ENCODE data around the gene ZNF529.
"Not testable (repeated sequence)": the region's sequence is repeated elsewhere in the genome, so short reads cannot be mapped to it uniquely, and the experiment has no call there.

ZNF529 gene

DNA sequence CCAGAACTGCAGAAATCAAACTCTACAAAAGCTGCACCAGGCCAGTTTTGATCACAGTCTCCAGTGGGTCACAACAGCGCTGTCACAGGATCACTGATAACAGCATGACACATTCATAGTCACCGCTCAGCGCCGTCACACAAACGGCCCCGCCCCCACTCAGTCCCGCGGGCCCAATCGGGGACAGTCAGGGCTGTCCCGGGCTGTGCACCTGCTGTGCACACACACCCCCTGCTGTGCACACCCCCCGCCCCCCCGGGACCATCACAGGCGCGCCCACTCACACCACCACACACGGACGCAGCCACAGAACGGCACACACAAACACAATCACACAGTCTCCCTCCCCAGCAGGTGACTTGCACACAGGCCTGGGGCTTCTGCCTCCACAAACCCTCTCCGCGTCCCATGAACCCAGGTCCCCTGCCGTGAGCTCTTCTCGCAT is 31.6 kb upstream of the ZNF529 start:
- Histone ChIP-seq H4K20me1 (ENCODE audit: insufficient read depth, low read length) (no peaks in the 10 kb centered on the region), H3K36me3 (replicated peaks; ENCODE audit: insufficient read depth, low read length) (no peaks in the 10 kb centered on the region), H3K27ac (ENCODE audit: low read length) (no peak overlapping the region), H3F3A (ENCODE audit: insufficient read depth, low read length) (no peaks in the 10 kb centered on the region), H3K9me2 (replicated peaks; ENCODE audit: insufficient read depth, low read length) (no peaks in the 10 kb centered on the region), H3K4me2 (ENCODE audit: low read depth, low read length) (no peak overlapping the region), H3K9me3 (replicated peaks; ENCODE audit: insufficient read depth, low read length) (no peaks in the 10 kb centered on the region), H2AFZ (ENCODE audit: low read length) (no peak overlapping the region), H3K4me3 (ENCODE audit: low read length) (no peak overlapping the region), H3K9ac (ENCODE audit: low read length) (no peak overlapping the region), H3K79me2 (ENCODE audit: low read length) (no peaks in the 10 kb centered on the region), H3K27me3 (replicated peaks; ENCODE audit: insufficient read depth, low read length) (no peaks in the 10 kb centered on the region), H3K4me1 (ENCODE audit: low read length) (no peaks in the 10 kb centered on the region)
- TF ChIP-seq EZH2 (optimal IDR thresholded peaks at IDR 0.05; ENCODE audit: low read depth, low read length) (no peak), CTCF (IDR thresholded peaks at IDR 0.05; ENCODE audit: low read length) (no peak), EZH2phosphoT487 (IDR thresholded peaks at IDR 0.05; ENCODE audit: low read length) (no peak)
- DNase-seq: no peak

- not testable (repeated sequence) for H3K4me2 ChIP-seq (ENCODE audit: low read depth, low read length); H3K36me3 ChIP-seq (replicated peaks; ENCODE audit: insufficient read depth, low read length); H3K9ac ChIP-seq (ENCODE audit: low read length); H3K27me3 ChIP-seq (replicated peaks; ENCODE audit: insufficient read depth, low read length); H4K20me1 ChIP-seq (ENCODE audit: insufficient read depth, low read length); H3K9me3 ChIP-seq (replicated peaks; ENCODE audit: insufficient read depth, low read length); H3K79me2 ChIP-seq (ENCODE audit: low read length); H3K4me3 ChIP-seq (ENCODE audit: low read length); H3F3A ChIP-seq (ENCODE audit: insufficient read depth, low read length); H3K4me1 ChIP-seq (ENCODE audit: low read length); DNase-seq; H2AFZ ChIP-seq (ENCODE audit: low read length); H3K27ac ChIP-seq (ENCODE audit: low read length); H3K9me2 ChIP-seq (replicated peaks; ENCODE audit: insufficient read depth, low read length)
These were observed 29.6 kb upstream of the ZNF529 start for GRCh38 chr19:36602681-36603080.

GRCh38 chr19:36579255-36579654 is 6.2 kb upstream of the ZNF529 start:
- DNase-seq: no peak

More at GRCh38 chr19:36579255-36579654, 6.2 kb upstream of the ZNF529 start:
- H2AFZ ChIP-seq (ENCODE audit: low read length): no peak overlapping the region
- no peaks in the 10 kb centered on the region for H4K20me1 ChIP-seq (ENCODE audit: insufficient read depth, low read length)
- H3K4me3 ChIP-seq (ENCODE audit: low read length): no peak overlapping the region
- no peak overlapping the region for H3K9ac ChIP-seq (ENCODE audit: low read length)
- no peak for TF ChIP-seq CTCF (IDR thresholded peaks at IDR 0.05; ENCODE audit: low read length)
- TF ChIP-seq EZH2phosphoT487 (IDR thresholded peaks at IDR 0.05; ENCODE audit: low read length): no peak
- no peak for TF ChIP-seq EZH2 (optimal IDR thresholded peaks at IDR 0.05; ENCODE audit: low read depth, low read length)
- no peaks in the 10 kb centered on the region for H3K27me3 ChIP-seq (replicated peaks; ENCODE audit: insufficient read depth, low read length)
- no peaks in the 10 kb centered on the region for H3K4me1 ChIP-seq (ENCODE audit: low read length)
- H3K27ac ChIP-seq (ENCODE audit: low read length): no peak overlapping the region
- H3K9me3 ChIP-seq (replicated peaks; ENCODE audit: insufficient read depth, low read length): no peaks in the 10 kb centered on the region
- H3K79me2 ChIP-seq (ENCODE audit: low read length): no peaks in the 10 kb centered on the region
- H3K36me3 ChIP-seq (replicated peaks; ENCODE audit: insufficient read depth, low read length): no peaks in the 10 kb centered on the region
- H3F3A ChIP-seq (ENCODE audit: insufficient read depth, low read length): no peaks in the 10 kb centered on the region
- no peaks in the 10 kb centered on the region for H3K9me2 ChIP-seq (replicated peaks; ENCODE audit: insufficient read depth, low read length)
- no peak overlapping the region for H3K4me2 ChIP-seq (ENCODE audit: low read depth, low read length)

All from MM.1S (cell line).